MM.1S (cell line): Measurements from ENCODE around the gene NAA10.

Experiments used
- DNase-seq: peaks from one replicate; pipeline ENCODE4 v3.0.0-alpha.2; 2015
- H2AFZ ChIP-seq: fragments of 300-600 bp; sonication (generic); 2 replicates; pipeline ENCODE4 v1.6.0; 2016; ENCODE audit warnings: antibody characterized with exemption, low read length
- H3F3A ChIP-seq: fragments of 300-600 bp; sonication (generic); 2 replicates; pipeline ENCODE4 v1.6.1; 2016; ENCODE audit warnings: mild to moderate bottlenecking, antibody characterized with exemption, low read length, moderate library complexity, mixed read lengths; ENCODE audit not compliant: insufficient read depth
- H3K27ac ChIP-seq: fragments of 300-600 bp; sonication (generic); 2 replicates; pipeline ENCODE4 v1.5.1; 2016; ENCODE audit warnings: mild to moderate bottlenecking, low read length
- H3K27me3 ChIP-seq: fragments of 300-600 bp; sonication (generic); replicated peaks from 2 replicates; pipeline ENCODE4 v1.6.0; 2016; ENCODE audit warnings: low read length; ENCODE audit not compliant: insufficient read depth
- H3K36me3 ChIP-seq: fragments of 300-600 bp; sonication (generic); replicated peaks from 2 replicates; pipeline ENCODE4 v1.6.1; 2016; ENCODE audit warnings: mild to moderate bottlenecking, low read length, mixed read lengths; ENCODE audit not compliant: insufficient read depth
- H3K4me1 ChIP-seq: fragments of 300-600 bp; sonication (generic); 2 replicates; pipeline ENCODE4 v1.6.1; 2016; ENCODE audit warnings: low read length, mixed read lengths
- H3K4me2 ChIP-seq: fragments of 300-600 bp; sonication (generic); 2 replicates; pipeline ENCODE4 v1.6.0; 2016; ENCODE audit warnings: low read depth, low read length
- H3K4me3 ChIP-seq: fragments of 300-600 bp; sonication (generic); 2 replicates; pipeline ENCODE4 v1.5.1; 2016; ENCODE audit warnings: low read length, mixed read lengths
- H3K79me2 ChIP-seq: fragments of 300-600 bp; sonication (generic); 2 replicates; pipeline ENCODE4 v1.6.1; 2016; ENCODE audit warnings: mixed run types, low read length, mixed read lengths
- H3K9ac ChIP-seq: fragments of 300-600 bp; sonication (generic); 2 replicates; pipeline ENCODE4 v1.6.1; 2016; ENCODE audit warnings: low read length, mixed read lengths
- H3K9me2 ChIP-seq: fragments of 300-600 bp; sonication (generic); replicated peaks from 2 replicates; pipeline ENCODE4 v1.6.1; 2016; ENCODE audit warnings: mild to moderate bottlenecking, low read length, mixed read lengths; ENCODE audit not compliant: insufficient read depth
- H3K9me3 ChIP-seq: fragments of 300-600 bp; sonication (generic); replicated peaks from 2 replicates; pipeline ENCODE4 v1.6.1; 2016; ENCODE audit warnings: mild to moderate bottlenecking, low read length, mixed read lengths; ENCODE audit not compliant: insufficient read depth
- H4K20me1 ChIP-seq: fragments of 300-600 bp; sonication (generic); 2 replicates; pipeline ENCODE4 v1.6.1; 2016; ENCODE audit warnings: mild to moderate bottlenecking, low read length, moderate library complexity, mixed read lengths; ENCODE audit not compliant: insufficient read depth
- CTCF ChIP-seq: fragments of 300-600 bp; sonication (generic); IDR thresholded peaks from 2 replicates; pipeline ENCODE4 v1.5.1; 2016; ENCODE audit warnings: antibody characterized with exemption, low read length, mixed read lengths
- EZH2 ChIP-seq: fragments of 300-600 bp; sonication (generic); optimal IDR thresholded peaks from 2 replicates; pipeline ENCODE3; 2017; ENCODE audit warnings: low read depth, mild to moderate bottlenecking, antibody characterized with exemption, low read length, mixed read lengths
- EZH2phosphoT487 ChIP-seq: fragments of 300-600 bp; sonication (generic); IDR thresholded peaks from 2 replicates; pipeline ENCODE4 v1.6.1; 2018; ENCODE audit warnings: antibody characterized with exemption, low read length

NAA10 gene

GRCh38 chrX:153888344-153888743, 46.5 kb downstream of the NAA10 start:
- Histone ChIP-seq H3K4me2 (no peak overlapping the region), H3K4me1 (no peaks in the 10 kb centered on the region), H4K20me1 (no peaks in the 10 kb centered on the region), H3K9me2 (no peaks in the 10 kb centered on the region), H3K36me3 (no peaks in the 10 kb centered on the region), H3K9me3 (no peaks in the 10 kb centered on the region), H3K9ac (no peak overlapping the region), H3F3A (no peaks in the 10 kb centered on the region), H3K27ac (no peak overlapping the region), H2AFZ (no peak overlapping the region), H3K79me2 (no peaks in the 10 kb centered on the region), H3K4me3 (no peak overlapping the region), H3K27me3 (peaks cover 22% of the 10 kb centered on the region)
- TF ChIP-seq EZH2 (no peak), EZH2phosphoT487 (no peak), CTCF (no peak)
- no peak for DNase-seq

- Histone ChIP-seq H3K4me1 (no peaks in the 10 kb centered on the region), H2AFZ (no peak overlapping the region), H3K27me3 (peaks cover 22% of the 10 kb centered on the region), H3K9me2 (no peaks in the 10 kb centered on the region), H3F3A (no peaks in the 10 kb centered on the region), H4K20me1 (no peaks in the 10 kb centered on the region), H3K36me3 (no peaks in the 10 kb centered on the region), H3K9me3 (no peaks in the 10 kb centered on the region), H3K9ac (no peak overlapping the region), H3K4me2 (no peak overlapping the region), H3K79me2 (no peaks in the 10 kb centered on the region), H3K27ac (no peak overlapping the region), H3K4me3 (no peak overlapping the region)
- TF ChIP-seq CTCF (no peak), EZH2 (no peak), EZH2phosphoT487 (no peak)
- no peak for DNase-seq
These were observed 47.5 kb downstream of the NAA10 start for GRCh38 chrX:153887385-153887784.

- H3K79me2 ChIP-seq, result no peaks in the 10 kb centered on the region
- H3K36me3 ChIP-seq, result no peaks in the 10 kb centered on the region
- no peak for DNase-seq
- H3K4me2 ChIP-seq, result no peak overlapping the region
- H3K4me3 ChIP-seq, result no peak overlapping the region
- TF ChIP-seq EZH2phosphoT487 (no peak), EZH2 (no peak), CTCF (no peak)
- peaks cover 26% of the 10 kb centered on the region for H3K27me3 ChIP-seq
- H3K9ac ChIP-seq, result no peak overlapping the region
- no peaks in the 10 kb centered on the region for H4K20me1 ChIP-seq
- H3K9me3 ChIP-seq, result no peaks in the 10 kb centered on the region
- no peaks in the 10 kb centered on the region for H3F3A ChIP-seq
- no peaks in the 10 kb centered on the region for H3K9me2 ChIP-seq
- H3K4me1 ChIP-seq, result no peaks in the 10 kb centered on the region
- H2AFZ ChIP-seq, result no peak overlapping the region
- no peak overlapping the region for H3K27ac ChIP-seq
These were observed 47.9 kb downstream of the NAA10 start for GRCh38 chrX:153886915-153887314.
